ENCODE results near the gene MEGF11.

Gene MEGF11

GRCh38 chr15:66241087-66241907 lies 12.3 kb downstream of the MEGF11 start:
- no peaks in the 10 kb centered on the region for H3K4me1 ChIP-seq (ENCODE audit: control insufficient read depth in 5 of 5, insufficient read depth in 5 of 5, low read length in 5 of 5)
- H3K36me3 ChIP-seq (ENCODE audit: control insufficient read depth in 5 of 5, insufficient read depth in 5 of 5, low read length in 5 of 5) = no peaks in the 10 kb centered on the region
- H3K4me3 ChIP-seq (ENCODE audit: low read depth in 1 of 5, low read length in 5 of 5) = no peak overlapping the region
- no peaks in the 10 kb centered on the region for H3K9me3 ChIP-seq (ENCODE audit: control insufficient read depth in 5 of 5, low read length in 5 of 5)
- peaks cover 0 to 21% (median 14%) of the 10 kb centered on the region in 5 donors for H3K27me3 ChIP-seq (ENCODE audit: control insufficient read depth in 5 of 5, insufficient read depth in 4 of 5, low read length in 5 of 5)
- H3K27ac ChIP-seq (ENCODE audit: low read depth, low read length) = no peak overlapping the region
- H3K9ac ChIP-seq (ENCODE audit: low read length in 5 of 5) = no peak overlapping the region

- Histone ChIP-seq H3K9ac (ENCODE audit: low read length in 5 of 5) (no peak overlapping the region), H3K4me3 (ENCODE audit: low read depth in 1 of 5, low read length in 5 of 5) (no peak overlapping the region), H3K27ac (ENCODE audit: low read depth, low read length) (no peak overlapping the region), H3K9me3 (ENCODE audit: control insufficient read depth in 5 of 5, low read length in 5 of 5) (no peaks in the 10 kb centered on the region), H3K27me3 (ENCODE audit: control insufficient read depth in 5 of 5, insufficient read depth in 4 of 5, low read length in 5 of 5) (peaks cover 5 to 27% (median 21%) of the 10 kb centered on the region in 5 donors), H3K36me3 (ENCODE audit: control insufficient read depth in 5 of 5, insufficient read depth in 5 of 5, low read length in 5 of 5) (no peaks in the 10 kb centered on the region), H3K4me1 (ENCODE audit: control insufficient read depth in 5 of 5, insufficient read depth in 5 of 5, low read length in 5 of 5) (no peaks in the 10 kb centered on the region)
Measured at GRCh38 chr15:66240240-66240794, 13.2 kb downstream of the MEGF11 start.

GRCh38 chr15:66239514-66239913 lies 14.0 kb downstream of the MEGF11 start:
- Histone ChIP-seq H3K27ac (ENCODE audit: low read depth, low read length) (no peak overlapping the region), H3K4me1 (ENCODE audit: control insufficient read depth in 5 of 5, insufficient read depth in 5 of 5, low read length in 5 of 5) (no peaks in the 10 kb centered on the region), H3K4me3 (ENCODE audit: low read depth in 1 of 5, low read length in 5 of 5) (no peak overlapping the region), H3K27me3 (ENCODE audit: control insufficient read depth in 5 of 5, insufficient read depth in 4 of 5, low read length in 5 of 5) (peaks cover 1 to 27% (median 17%) of the 10 kb centered on the region in 5 donors), H3K36me3 (ENCODE audit: control insufficient read depth in 5 of 5, insufficient read depth in 5 of 5, low read length in 5 of 5) (no peaks in the 10 kb centered on the region), H3K9me3 (ENCODE audit: control insufficient read depth in 5 of 5, low read length in 5 of 5) (no peaks in the 10 kb centered on the region), H3K9ac (ENCODE audit: low read length in 5 of 5) (no peak overlapping the region)

GRCh38 chr15:66238318-66238717 lies 15.2 kb downstream of the MEGF11 start:
- Histone ChIP-seq H3K36me3 (ENCODE audit: control insufficient read depth in 5 of 5, insufficient read depth in 5 of 5, low read length in 5 of 5) (no peaks in the 10 kb centered on the region), H3K27me3 (ENCODE audit: control insufficient read depth in 5 of 5, insufficient read depth in 4 of 5, low read length in 5 of 5) (peaks cover 0 to 22% (median 13%) of the 10 kb centered on the region in 5 donors), H3K4me3 (ENCODE audit: low read depth in 1 of 5, low read length in 5 of 5) (no peak overlapping the region), H3K9ac (ENCODE audit: low read length in 5 of 5) (no peak overlapping the region), H3K27ac (ENCODE audit: low read depth, low read length) (no peak overlapping the region), H3K9me3 (ENCODE audit: control insufficient read depth in 5 of 5, low read length in 5 of 5) (no peaks in the 10 kb centered on the region), H3K4me1 (ENCODE audit: control insufficient read depth in 5 of 5, insufficient read depth in 5 of 5, low read length in 5 of 5) (no peaks in the 10 kb centered on the region)

- Histone ChIP-seq H3K9ac (ENCODE audit: low read length in 5 of 5) (no peak overlapping the region), H3K4me3 (ENCODE audit: low read depth in 1 of 5, low read length in 5 of 5) (no peak overlapping the region), H3K4me1 (ENCODE audit: control insufficient read depth in 5 of 5, insufficient read depth in 5 of 5, low read length in 5 of 5) (no peaks in the 10 kb centered on the region), H3K27me3 (ENCODE audit: control insufficient read depth in 5 of 5, insufficient read depth in 4 of 5, low read length in 5 of 5) (peaks cover 0 to 22% (median 13%) of the 10 kb centered on the region in 5 donors), H3K36me3 (ENCODE audit: control insufficient read depth in 5 of 5, insufficient read depth in 5 of 5, low read length in 5 of 5) (no peaks in the 10 kb centered on the region), H3K9me3 (ENCODE audit: control insufficient read depth in 5 of 5, low read length in 5 of 5) (no peaks in the 10 kb centered on the region), H3K27ac (ENCODE audit: low read depth, low read length) (no peak overlapping the region)
Measured at GRCh38 chr15:66237513-66238235, 15.9 kb downstream of the MEGF11 start.

GRCh38 chr15:66236806-66237375 lies 16.7 kb downstream of the MEGF11 start:
- H3K9me3 ChIP-seq (ENCODE audit: control insufficient read depth in 5 of 5, low read length in 5 of 5) = no peaks in the 10 kb centered on the region
- H3K4me3 ChIP-seq (ENCODE audit: low read depth in 1 of 5, low read length in 5 of 5) = no peak overlapping the region
- H3K27ac ChIP-seq (ENCODE audit: low read depth, low read length) = no peak overlapping the region
- H3K4me1 ChIP-seq (ENCODE audit: control insufficient read depth in 5 of 5, insufficient read depth in 5 of 5, low read length in 5 of 5) = no peaks in the 10 kb centered on the region
- H3K36me3 ChIP-seq (ENCODE audit: control insufficient read depth in 5 of 5, insufficient read depth in 5 of 5, low read length in 5 of 5) = no peaks in the 10 kb centered on the region
- peaks cover 0 to 22% (median 13%) of the 10 kb centered on the region in 5 donors for H3K27me3 ChIP-seq (ENCODE audit: control insufficient read depth in 5 of 5, insufficient read depth in 4 of 5, low read length in 5 of 5)
- no peak overlapping the region for H3K9ac ChIP-seq (ENCODE audit: low read length in 5 of 5)

GRCh38 chr15:66235866-66236265 lies 17.7 kb downstream of the MEGF11 start:
- Histone ChIP-seq H3K9me3 (ENCODE audit: control insufficient read depth in 5 of 5, low read length in 5 of 5) (no peaks in the 10 kb centered on the region), H3K4me1 (ENCODE audit: control insufficient read depth in 5 of 5, insufficient read depth in 5 of 5, low read length in 5 of 5) (no peaks in the 10 kb centered on the region), H3K36me3 (ENCODE audit: control insufficient read depth in 5 of 5, insufficient read depth in 5 of 5, low read length in 5 of 5) (no peaks in the 10 kb centered on the region), H3K27ac (ENCODE audit: low read depth, low read length) (no peak overlapping the region), H3K9ac (ENCODE audit: low read length in 5 of 5) (no peak overlapping the region), H3K27me3 (ENCODE audit: control insufficient read depth in 5 of 5, insufficient read depth in 4 of 5, low read length in 5 of 5) (peaks cover 0 to 19% (median 13%) of the 10 kb centered on the region in 5 donors), H3K4me3 (ENCODE audit: low read depth in 1 of 5, low read length in 5 of 5) (no peak overlapping the region)

- Histone ChIP-seq H3K27ac (ENCODE audit: low read depth, low read length) (no peak overlapping the region), H3K9me3 (ENCODE audit: control insufficient read depth in 5 of 5, low read length in 5 of 5) (no peaks in the 10 kb centered on the region), H3K27me3 (ENCODE audit: control insufficient read depth in 5 of 5, insufficient read depth in 4 of 5, low read length in 5 of 5) (peaks cover 0 to 20% (median 13%) of the 10 kb centered on the region in 5 donors), H3K4me3 (ENCODE audit: low read depth in 1 of 5, low read length in 5 of 5) (no peak overlapping the region), H3K36me3 (ENCODE audit: control insufficient read depth in 5 of 5, insufficient read depth in 5 of 5, low read length in 5 of 5) (no peaks in the 10 kb centered on the region), H3K4me1 (ENCODE audit: control insufficient read depth in 5 of 5, insufficient read depth in 5 of 5, low read length in 5 of 5) (no peaks in the 10 kb centered on the region), H3K9ac (ENCODE audit: low read length in 5 of 5) (no peak overlapping the region)
Measured at GRCh38 chr15:66234798-66235197, 18.8 kb downstream of the MEGF11 start.

GRCh38 chr15:66233487-66234415 lies 19.8 kb downstream of the MEGF11 start:
- Histone ChIP-seq H3K4me1 (ENCODE audit: control insufficient read depth in 5 of 5, insufficient read depth in 5 of 5, low read length in 5 of 5) (no peaks in the 10 kb centered on the region), H3K9ac (ENCODE audit: low read length in 5 of 5) (no peak overlapping the region), H3K27me3 (ENCODE audit: control insufficient read depth in 5 of 5, insufficient read depth in 4 of 5, low read length in 5 of 5) (peaks cover 0 to 20% (median 13%) of the 10 kb centered on the region in 5 donors), H3K9me3 (ENCODE audit: control insufficient read depth in 5 of 5, low read length in 5 of 5) (peaks cover 0 to 5% (median 1%) of the 10 kb centered on the region in 5 donors), H3K27ac (ENCODE audit: low read depth, low read length) (no peak overlapping the region), H3K4me3 (ENCODE audit: low read depth in 1 of 5, low read length in 5 of 5) (no peak overlapping the region), H3K36me3 (ENCODE audit: control insufficient read depth in 5 of 5, insufficient read depth in 5 of 5, low read length in 5 of 5) (no peaks in the 10 kb centered on the region)

Data from subcutaneous abdominal adipose tissue (tissue), 5 donors.